Measurements from ENCODE around the gene CCL17.

The CCL17 gene

GRCh38 chr16:57403965-57404817, at the start of gene CCL17:
Gene CCL17 (plus strand): TSS chr16:57404767. CDS start chr16:57413933, 9,166 bp downstream.
- H3K27me3 ChIP-seq (ENCODE audit: insufficient read depth, low read length), result peaks cover 24% of the 10 kb centered on the region
- no peak within 1 kb of the TSS for H2AFZ ChIP-seq (ENCODE audit: low read length, unreplicated experiment)
- no peaks in the 10 kb centered on the region for H3K79me2 ChIP-seq (ENCODE audit: control insufficient read depth, insufficient read depth, low read length, unreplicated experiment)
- H3K4me3 ChIP-seq (ENCODE audit: low read depth, low read length), result no peak within 1 kb of the TSS
- H3K4me1 ChIP-seq (ENCODE audit: control insufficient read depth, insufficient read depth, low read length, unreplicated experiment), result no peaks in the 10 kb centered on the region
- no peaks in the 10 kb centered on the region for H3K36me3 ChIP-seq (ENCODE audit: insufficient read depth, low read length)
- no peak within 1 kb of the TSS for H3K27ac ChIP-seq (ENCODE audit: low read depth, low read length)

GRCh38 chr16:57355898-57356414, 48.6 kb upstream of the CCL17 start:
- no peak overlapping the region for H3K4me3 ChIP-seq (ENCODE audit: low read depth, low read length)
- no peaks in the 10 kb centered on the region for H3K79me2 ChIP-seq (ENCODE audit: control insufficient read depth, insufficient read depth, low read length, unreplicated experiment)
- no peaks in the 10 kb centered on the region for H3K4me1 ChIP-seq (ENCODE audit: control insufficient read depth, insufficient read depth, low read length, unreplicated experiment)
- H2AFZ ChIP-seq (ENCODE audit: low read length, unreplicated experiment), result no peak overlapping the region
- no peaks in the 10 kb centered on the region for H3K36me3 ChIP-seq (ENCODE audit: insufficient read depth, low read length)
- 0 out of 2 replicates have a peak, but pooled peaks cover 3% of the 10 kb centered on the region for H3K27me3 ChIP-seq (ENCODE audit: insufficient read depth, low read length)
- no peak overlapping the region for H3K27ac ChIP-seq (ENCODE audit: low read depth, low read length)

- Histone ChIP-seq H3K4me1 (ENCODE audit: control insufficient read depth, insufficient read depth, low read length, unreplicated experiment) (no peaks in the 10 kb centered on the region), H3K36me3 (ENCODE audit: insufficient read depth, low read length) (no peaks in the 10 kb centered on the region), H3K79me2 (ENCODE audit: control insufficient read depth, insufficient read depth, low read length, unreplicated experiment) (no peaks in the 10 kb centered on the region), H3K4me3 (ENCODE audit: low read depth, low read length) (no peak overlapping the region), H3K27me3 (ENCODE audit: insufficient read depth, low read length) (0 out of 2 replicates have a peak, but pooled peaks cover 3% of the 10 kb centered on the region), H2AFZ (ENCODE audit: low read length, unreplicated experiment) (no peak overlapping the region), H3K27ac (ENCODE audit: low read depth, low read length) (no peak overlapping the region)
Measured at GRCh38 chr16:57356547-57356946, 48.0 kb upstream of the CCL17 start.

- H3K27me3 ChIP-seq (ENCODE audit: insufficient read depth, low read length), result no peaks in the 10 kb centered on the region
- no peak overlapping the region for H2AFZ ChIP-seq (ENCODE audit: low read length, unreplicated experiment)
- H3K4me1 ChIP-seq (ENCODE audit: control insufficient read depth, insufficient read depth, low read length, unreplicated experiment), result no peaks in the 10 kb centered on the region
- H3K4me3 ChIP-seq (ENCODE audit: low read depth, low read length), result no peak overlapping the region
- no peak overlapping the region for H3K27ac ChIP-seq (ENCODE audit: low read depth, low read length)
- H3K36me3 ChIP-seq (ENCODE audit: insufficient read depth, low read length), result no peaks in the 10 kb centered on the region
- no peaks in the 10 kb centered on the region for H3K79me2 ChIP-seq (ENCODE audit: control insufficient read depth, insufficient read depth, low read length, unreplicated experiment)
Measured at GRCh38 chr16:57357330-57358085, 47.1 kb upstream of the CCL17 start.

GRCh38 chr16:57358086-57358420, 46.5 kb upstream of the CCL17 start:
- no peaks in the 10 kb centered on the region for H3K79me2 ChIP-seq (ENCODE audit: control insufficient read depth, insufficient read depth, low read length, unreplicated experiment)
- no peak overlapping the region for H2AFZ ChIP-seq (ENCODE audit: low read length, unreplicated experiment)
- no peaks in the 10 kb centered on the region for H3K36me3 ChIP-seq (ENCODE audit: insufficient read depth, low read length)
- H3K4me3 ChIP-seq (ENCODE audit: low read depth, low read length), result no peak overlapping the region
- H3K27me3 ChIP-seq (ENCODE audit: insufficient read depth, low read length), result no peaks in the 10 kb centered on the region
- no peak overlapping the region for H3K27ac ChIP-seq (ENCODE audit: low read depth, low read length)
- no peaks in the 10 kb centered on the region for H3K4me1 ChIP-seq (ENCODE audit: control insufficient read depth, insufficient read depth, low read length, unreplicated experiment)

GRCh38 chr16:57358527-57359095, 46.0 kb upstream of the CCL17 start, which contains the start of gene CCL22:
Gene CCL22 (plus strand): TSS chr16:57358783. CDS start chr16:57358817, 34 bp downstream.
- Histone ChIP-seq H2AFZ (ENCODE audit: low read length, unreplicated experiment) (no peak within 1 kb of the TSS), H3K27me3 (ENCODE audit: insufficient read depth, low read length) (0 out of 2 replicates have a peak, but pooled peaks cover 5% of the 10 kb centered on the region), H3K4me3 (ENCODE audit: low read depth, low read length) (no peak within 1 kb of the TSS), H3K79me2 (ENCODE audit: control insufficient read depth, insufficient read depth, low read length, unreplicated experiment) (no peaks in the 10 kb centered on the region), H3K36me3 (ENCODE audit: insufficient read depth, low read length) (no peaks in the 10 kb centered on the region), H3K27ac (ENCODE audit: low read depth, low read length) (no peak within 1 kb of the TSS), H3K4me1 (ENCODE audit: control insufficient read depth, insufficient read depth, low read length, unreplicated experiment) (no peaks in the 10 kb centered on the region)

- Histone ChIP-seq H3K36me3 (ENCODE audit: insufficient read depth, low read length) (no peaks in the 10 kb centered on the region), H3K4me1 (ENCODE audit: control insufficient read depth, insufficient read depth, low read length, unreplicated experiment) (no peaks in the 10 kb centered on the region), H2AFZ (ENCODE audit: low read length, unreplicated experiment) (no peak overlapping the region), H3K27me3 (ENCODE audit: insufficient read depth, low read length) (peaks cover 7% of the 10 kb centered on the region; the same call in 1 of the 2 replicates), H3K79me2 (ENCODE audit: control insufficient read depth, insufficient read depth, low read length, unreplicated experiment) (no peaks in the 10 kb centered on the region), H3K27ac (ENCODE audit: low read depth, low read length) (no peak overlapping the region), H3K4me3 (ENCODE audit: low read depth, low read length) (no peak overlapping the region)
Measured at GRCh38 chr16:57360321-57360935, 44.1 kb upstream of the CCL17 start.

GRCh38 chr16:57361404-57361803, 43.2 kb upstream of the CCL17 start:
- Histone ChIP-seq H3K36me3 (ENCODE audit: insufficient read depth, low read length) (no peaks in the 10 kb centered on the region), H3K27me3 (ENCODE audit: insufficient read depth, low read length) (peaks cover 7% of the 10 kb centered on the region; the same call in 1 of the 2 replicates), H2AFZ (ENCODE audit: low read length, unreplicated experiment) (no peak overlapping the region), H3K27ac (ENCODE audit: low read depth, low read length) (no peak overlapping the region), H3K79me2 (ENCODE audit: control insufficient read depth, insufficient read depth, low read length, unreplicated experiment) (no peaks in the 10 kb centered on the region), H3K4me3 (ENCODE audit: low read depth, low read length) (no peak overlapping the region), H3K4me1 (ENCODE audit: control insufficient read depth, insufficient read depth, low read length, unreplicated experiment) (no peaks in the 10 kb centered on the region)

GRCh38 chr16:57364143-57364542, 40.4 kb upstream of the CCL17 start:
- Histone ChIP-seq H3K27ac (ENCODE audit: low read depth, low read length) (no peak overlapping the region), H2AFZ (ENCODE audit: low read length, unreplicated experiment) (no peak overlapping the region), H3K4me3 (ENCODE audit: low read depth, low read length) (no peak overlapping the region), H3K36me3 (ENCODE audit: insufficient read depth, low read length) (no peaks in the 10 kb centered on the region), H3K79me2 (ENCODE audit: control insufficient read depth, insufficient read depth, low read length, unreplicated experiment) (no peaks in the 10 kb centered on the region), H3K27me3 (ENCODE audit: insufficient read depth, low read length) (peaks cover 7% of the 10 kb centered on the region; the same call in 1 of the 2 replicates), H3K4me1 (ENCODE audit: control insufficient read depth, insufficient read depth, low read length, unreplicated experiment) (no peaks in the 10 kb centered on the region)

- H3K36me3 ChIP-seq (ENCODE audit: insufficient read depth, low read length), result no peaks in the 10 kb centered on the region
- H3K27me3 ChIP-seq (ENCODE audit: insufficient read depth, low read length), result peaks cover 9% of the 10 kb centered on the region; the same call in 1 of the 2 replicates
- no peaks in the 10 kb centered on the region for H3K4me1 ChIP-seq (ENCODE audit: control insufficient read depth, insufficient read depth, low read length, unreplicated experiment)
- H3K27ac ChIP-seq (ENCODE audit: low read depth, low read length), result no peak overlapping the region
- no peak overlapping the region for H3K4me3 ChIP-seq (ENCODE audit: low read depth, low read length)
- no peaks in the 10 kb centered on the region for H3K79me2 ChIP-seq (ENCODE audit: control insufficient read depth, insufficient read depth, low read length, unreplicated experiment)
- H2AFZ ChIP-seq (ENCODE audit: low read length, unreplicated experiment), result no peak overlapping the region
Measured at GRCh38 chr16:57366544-57367040, 38.0 kb upstream of the CCL17 start.

Data from ACC112 (cell line).